GM19324 (cell line): ENCODE results near the gene ELOVL2.
"Not testable (repeated sequence)": the region's sequence is repeated elsewhere in the genome, so short reads cannot be mapped to it uniquely, and the experiment has no call there.

Experiments used
- ATAC-seq: cut with Tn5 transposase; IDR thresholded peaks from one replicate; pipeline ENCODE4 v1.9.1; 2021; ENCODE audit warnings: mild to moderate bottlenecking, moderate library complexity; ENCODE audit not compliant: unreplicated experiment, low FRiP score

ELOVL2 gene

DNA sequence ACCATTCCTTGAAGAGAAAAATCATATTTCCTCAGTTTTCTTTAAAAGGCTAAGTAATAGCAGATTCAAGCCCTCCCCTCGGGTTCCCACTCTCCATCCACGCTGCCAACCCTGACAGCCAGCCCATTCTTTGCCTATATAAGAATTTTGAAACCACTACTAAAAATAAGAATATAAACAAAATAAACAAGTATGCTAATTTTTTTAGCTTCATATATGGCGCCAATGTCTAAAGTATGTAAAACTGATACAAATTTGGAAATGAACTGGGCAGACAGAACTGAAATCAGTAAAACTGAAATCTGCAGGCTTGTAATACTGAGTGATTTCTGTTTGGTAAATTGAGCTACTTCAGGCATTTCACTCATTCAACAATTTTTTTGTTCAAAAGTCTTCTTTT is 19.0 kb downstream of the ELOVL2 start:
- ATAC-seq, result no peak

DNA sequence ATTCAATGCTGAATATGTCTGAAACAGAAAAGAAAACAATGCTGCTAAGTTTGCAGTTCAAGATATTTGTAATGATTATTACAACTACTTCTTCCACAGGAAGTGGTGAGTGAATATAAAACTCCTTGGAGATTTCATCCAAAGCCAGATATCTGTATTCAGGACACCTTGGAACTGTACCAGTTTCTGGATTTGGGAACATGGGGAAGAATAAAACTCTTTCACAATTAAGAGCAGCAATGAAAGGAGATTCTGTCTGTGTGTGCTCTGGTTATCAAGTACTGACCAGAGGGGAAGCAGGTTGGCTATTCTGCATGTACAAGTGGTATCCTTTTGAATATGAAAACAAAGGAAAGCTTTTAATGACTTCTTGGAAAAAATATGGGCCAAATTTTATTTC is 21.1 kb downstream of the ELOVL2 start:
- no peak for ATAC-seq

DNA sequence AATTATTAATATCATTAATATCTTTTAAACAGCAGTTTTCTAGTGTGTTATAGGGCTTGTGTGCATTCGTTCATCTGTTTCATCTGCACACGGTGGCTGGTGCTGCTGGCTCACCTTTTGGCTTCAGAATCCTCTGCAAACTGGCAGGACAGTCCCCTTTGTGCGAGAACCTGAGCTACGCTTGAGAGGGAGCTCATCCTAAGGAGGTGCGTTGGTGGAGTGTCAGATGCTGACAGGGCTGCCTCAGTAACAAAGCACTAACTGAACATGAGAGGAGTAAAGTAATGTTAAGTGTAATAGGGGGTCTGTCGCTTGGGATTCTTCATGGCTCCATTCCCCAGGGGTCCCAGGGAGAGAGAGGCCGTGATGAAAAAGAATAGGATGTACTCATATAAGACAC is 22.4 kb downstream of the ELOVL2 start:
- ATAC-seq, result no peak

DNA sequence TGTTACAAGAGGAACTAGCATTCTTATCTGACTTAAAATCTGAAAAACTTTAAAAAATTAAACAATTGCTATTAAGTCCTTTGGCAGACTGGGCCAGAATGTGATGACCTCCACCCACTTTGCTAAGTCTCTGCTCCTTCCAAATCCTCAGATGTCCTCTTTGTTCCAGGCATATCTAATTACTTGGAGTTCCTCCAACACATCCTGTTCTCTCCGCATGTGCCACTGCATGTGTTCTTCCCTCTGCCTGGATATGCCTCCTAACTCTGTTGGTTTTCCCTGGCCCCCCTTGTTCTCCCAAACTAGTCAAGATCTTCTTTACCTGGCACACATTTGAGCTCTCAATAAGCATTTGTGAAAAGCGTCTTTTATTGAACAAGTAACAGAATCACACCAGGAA is 23.1 kb downstream of the ELOVL2 start:
- ATAC-seq, result no peak

DNA sequence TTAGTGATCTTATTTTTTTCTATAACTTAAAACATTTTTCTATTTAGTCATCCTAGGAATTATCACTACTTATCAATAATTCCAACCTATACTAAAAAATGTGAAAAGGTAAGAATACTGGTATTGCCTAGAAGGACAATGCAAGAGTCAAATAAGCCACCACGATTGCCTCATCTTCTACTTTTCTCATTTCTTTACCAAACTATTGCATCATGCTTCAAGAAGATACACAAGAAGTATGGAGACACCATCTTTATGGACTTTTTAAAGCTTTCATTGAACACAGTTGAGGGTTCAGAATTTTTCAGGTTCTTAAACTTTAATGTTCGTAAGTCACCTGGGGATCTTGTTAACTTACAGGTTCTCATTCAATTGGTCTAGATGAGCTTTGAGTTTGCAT is 25.9 kb downstream of the ELOVL2 start:
- ATAC-seq, result no peak

DNA sequence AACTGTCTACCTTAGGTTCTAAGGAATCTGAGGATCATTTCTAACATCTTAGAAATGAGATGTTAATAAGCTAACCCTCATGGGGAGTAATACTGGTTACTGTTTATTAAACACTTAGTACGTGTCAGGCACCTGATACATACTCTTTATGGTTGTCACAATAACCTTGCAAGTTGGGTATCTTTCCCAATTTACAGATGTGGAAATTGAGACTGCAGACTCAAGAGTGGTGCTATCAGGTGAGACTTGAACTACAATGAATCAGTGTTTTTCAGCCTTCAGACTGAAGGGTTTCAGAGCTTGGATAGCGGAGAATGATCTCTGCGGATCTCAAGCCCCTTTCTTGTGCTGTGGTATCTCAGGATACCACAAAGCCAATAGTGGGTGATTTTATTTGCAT is 27.0 kb downstream of the ELOVL2 start:
- no peak for ATAC-seq

DNA sequence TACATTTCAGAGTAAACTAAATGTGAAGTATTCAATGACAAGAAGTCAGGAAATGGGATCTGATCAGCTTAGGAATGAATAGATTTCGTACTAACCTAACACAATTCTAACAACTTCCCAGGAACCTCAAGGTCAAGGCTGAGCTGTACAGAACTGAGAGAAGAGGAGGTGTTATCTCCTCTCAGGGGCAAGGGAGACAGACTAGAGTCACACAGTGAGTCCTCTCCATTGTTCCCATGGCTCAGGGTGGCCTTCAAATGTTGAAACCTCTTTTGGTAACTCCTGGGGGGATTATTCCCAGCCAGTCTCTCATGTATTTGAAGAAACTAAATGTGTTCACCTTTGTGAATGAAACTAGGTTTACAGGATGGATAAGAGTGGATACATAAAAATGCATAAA is 27.7 kb downstream of the ELOVL2 start:
- ATAC-seq, result no peak

DNA sequence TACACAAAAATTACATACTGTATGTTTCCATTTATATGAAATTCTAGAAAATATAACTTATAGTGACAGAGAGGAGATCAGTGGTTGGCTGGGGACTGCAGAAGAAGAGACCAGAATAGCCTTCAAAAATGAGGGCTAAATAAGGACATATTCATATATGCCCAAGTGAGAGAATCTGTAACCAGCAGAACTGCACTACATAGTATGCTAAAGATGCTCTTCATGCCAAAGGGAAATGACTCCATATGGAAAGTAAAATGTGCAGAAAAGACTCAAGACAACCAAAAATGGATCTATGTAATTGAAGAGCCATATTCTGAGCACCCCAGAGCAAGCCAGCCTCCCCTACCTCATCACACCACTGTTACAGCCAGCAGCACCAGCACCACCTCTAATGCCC is 29.0 kb downstream of the ELOVL2 start:
- ATAC-seq, result no peak

DNA sequence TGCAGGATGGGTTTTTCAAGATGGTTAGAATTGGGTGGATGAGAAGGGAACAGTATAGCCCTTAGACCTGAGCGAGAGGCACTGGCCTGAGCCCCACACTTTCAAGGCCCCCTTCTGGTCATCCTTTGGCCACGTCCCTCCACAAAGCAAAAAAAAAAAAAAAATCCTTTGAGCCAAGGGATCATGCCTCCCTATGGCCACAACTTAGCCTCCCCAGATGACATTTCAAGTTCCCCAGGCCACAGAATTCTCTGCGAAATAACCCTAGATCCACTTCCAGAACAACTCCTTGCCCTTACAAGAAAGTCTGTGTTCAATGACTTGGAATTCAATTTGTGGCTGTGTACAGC is 30.4 kb downstream of the ELOVL2 start:
- no peak for ATAC-seq

DNA sequence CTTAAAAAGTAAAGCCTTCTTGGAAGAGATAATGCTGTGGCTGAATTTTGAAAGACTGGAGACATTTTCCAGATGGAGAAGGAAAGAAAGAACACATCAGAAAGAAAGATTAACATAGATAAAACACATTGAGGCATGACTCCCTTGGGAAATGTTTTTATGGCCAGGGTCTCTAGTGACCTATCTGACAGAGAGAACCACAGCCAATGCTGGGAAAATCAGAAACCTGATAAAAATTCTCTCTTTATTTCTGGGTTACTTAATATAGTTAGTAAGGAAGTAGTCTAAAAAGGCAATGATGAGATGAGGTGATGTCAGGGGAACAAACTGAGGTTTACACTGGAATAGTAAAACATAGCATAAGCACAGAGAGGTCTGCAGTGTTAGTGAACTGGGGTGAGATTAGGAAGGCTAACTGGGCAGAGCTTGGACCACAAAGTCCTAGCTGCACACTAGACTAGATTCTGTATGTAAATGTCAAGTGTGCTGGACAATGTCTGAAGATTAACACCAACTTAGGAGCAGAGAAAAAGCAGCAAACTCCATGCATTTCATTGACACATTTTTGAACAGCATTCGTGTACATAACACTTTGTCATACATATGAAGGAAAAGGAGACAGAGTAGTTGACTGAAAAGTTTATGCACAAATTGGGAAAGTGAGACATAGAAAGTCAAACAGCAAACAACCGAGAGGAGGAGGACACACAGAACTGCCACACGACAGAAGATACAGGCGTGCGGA is 31.0 kb downstream of the ELOVL2 start:
- no peak for ATAC-seq

DNA sequence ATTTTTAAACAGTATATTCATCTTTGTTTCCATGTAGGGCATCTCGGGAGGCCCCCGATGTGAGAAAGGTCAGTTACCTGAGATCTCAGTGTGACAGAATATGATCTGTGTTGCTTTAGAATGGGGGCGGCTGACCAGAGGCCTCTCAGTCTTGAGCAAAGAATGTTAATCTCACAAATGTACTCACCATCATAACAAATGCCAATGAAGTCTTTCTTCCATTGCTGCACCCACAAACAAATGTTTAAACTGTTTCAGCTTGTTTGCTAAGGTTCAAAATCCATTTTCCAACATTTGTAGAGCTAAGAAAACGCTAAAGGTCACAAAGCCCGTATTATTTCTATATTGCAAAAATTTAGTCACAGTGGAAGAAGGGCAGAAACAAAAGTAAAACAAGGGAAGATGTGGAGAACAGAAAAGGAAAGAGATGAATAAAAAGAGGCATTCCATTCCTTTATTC is 31.8 kb downstream of the ELOVL2 start:
- ATAC-seq, result no peak

DNA sequence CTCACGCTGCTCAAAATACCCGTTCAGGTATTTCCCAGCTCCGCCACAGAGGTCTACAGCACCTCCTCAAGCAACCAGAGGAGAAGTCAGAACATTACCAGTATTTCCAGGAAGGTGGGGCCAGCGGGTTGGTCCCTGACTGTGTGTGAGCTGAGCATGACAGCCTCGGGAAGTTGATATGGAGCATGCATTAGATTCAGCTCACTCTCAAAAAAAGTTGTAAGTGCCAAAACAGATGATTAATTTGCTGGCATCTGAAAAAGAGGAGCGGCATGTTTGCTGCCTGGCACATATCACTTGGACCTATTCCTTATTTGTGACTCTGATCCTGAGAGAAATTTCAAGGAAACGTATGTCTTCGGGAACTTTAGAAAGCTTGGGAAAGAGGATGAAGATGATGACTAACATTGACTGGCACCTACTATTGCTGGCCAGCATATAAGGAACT is 32.3 kb downstream of the ELOVL2 start:
- ATAC-seq, result no peak

DNA sequence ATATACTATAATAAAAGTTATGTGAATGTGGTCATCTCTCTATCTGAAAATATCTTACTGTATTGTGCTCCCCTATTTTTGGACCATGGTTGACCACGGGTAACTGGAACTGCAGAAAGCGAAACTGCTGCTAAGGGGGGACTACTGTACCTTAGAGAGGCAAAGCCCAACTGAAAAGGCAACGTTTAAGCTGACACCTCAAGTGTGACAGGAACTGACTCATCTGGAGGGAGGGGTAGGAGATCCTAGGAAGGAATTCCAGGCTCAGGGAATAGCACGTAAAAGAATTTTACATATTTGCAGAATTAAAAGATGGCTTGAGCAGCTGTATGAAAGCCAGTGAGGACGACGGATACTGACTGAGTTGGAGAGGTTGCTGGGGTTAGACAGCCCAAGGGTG is 34.8 kb downstream of the ELOVL2 start:
- ATAC-seq, result peak; percentile 59

DNA sequence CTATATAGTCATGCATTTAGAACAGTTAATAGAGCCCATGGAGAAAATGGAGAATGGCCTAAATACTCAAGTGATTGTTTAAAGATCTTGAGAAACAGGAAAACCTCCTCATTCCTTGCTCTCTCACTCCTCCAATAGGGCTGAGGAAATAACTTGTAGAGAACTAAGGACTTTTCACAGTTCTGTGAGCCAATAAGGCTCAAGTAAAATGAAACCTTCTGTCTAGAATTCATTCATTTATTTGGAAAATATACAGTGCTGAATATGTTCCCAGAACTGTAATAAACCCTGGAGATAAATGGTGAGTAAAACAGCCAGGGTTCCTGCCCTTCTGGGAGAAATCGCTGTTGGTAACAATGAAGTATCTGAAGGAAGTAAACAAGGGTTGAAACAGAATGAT is 35.3 kb downstream of the ELOVL2 start:
- ATAC-seq, result no peak

DNA sequence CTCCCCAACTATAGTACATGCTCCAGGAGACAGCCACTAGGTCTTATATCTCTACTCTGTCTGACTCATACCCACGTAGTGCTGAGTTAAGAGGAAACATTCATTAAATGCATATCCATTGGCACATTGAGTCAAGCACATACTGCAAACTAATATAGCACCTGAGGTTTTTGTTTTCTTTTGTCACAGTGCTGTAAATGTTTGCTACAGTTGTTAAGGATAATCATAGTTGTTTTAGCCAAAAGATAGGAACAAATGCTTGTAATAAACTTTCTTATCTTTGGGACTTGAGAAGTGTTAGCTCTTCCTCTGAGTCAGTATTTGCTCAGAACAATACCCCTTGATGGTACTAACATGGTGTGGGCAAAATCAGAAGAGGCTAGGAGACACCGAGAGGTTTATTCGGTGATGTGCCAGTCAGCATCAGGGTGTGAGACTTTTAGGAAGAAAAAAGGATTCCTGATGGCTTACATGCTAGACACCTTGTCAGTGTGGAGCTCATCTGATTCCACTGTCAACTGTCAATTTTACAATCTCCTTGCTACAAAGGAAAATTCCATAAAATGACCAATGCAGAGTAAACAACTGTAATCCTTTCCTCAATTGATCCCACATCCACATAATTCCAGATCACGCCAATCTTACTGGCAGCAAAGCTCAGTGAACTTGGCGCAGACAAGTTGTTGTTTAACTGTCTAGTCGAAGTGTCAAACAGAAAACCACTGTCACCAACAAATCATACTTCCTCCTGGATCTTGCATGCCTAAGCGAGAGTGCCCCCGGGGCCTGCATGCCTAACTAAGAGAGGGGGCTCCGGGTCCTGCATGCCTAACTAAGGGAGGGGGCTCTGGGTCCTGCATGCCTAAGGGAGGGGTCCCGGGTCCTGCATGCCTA is 36.1 kb downstream of the ELOVL2 start:
- ATAC-seq, result no peak

DNA sequence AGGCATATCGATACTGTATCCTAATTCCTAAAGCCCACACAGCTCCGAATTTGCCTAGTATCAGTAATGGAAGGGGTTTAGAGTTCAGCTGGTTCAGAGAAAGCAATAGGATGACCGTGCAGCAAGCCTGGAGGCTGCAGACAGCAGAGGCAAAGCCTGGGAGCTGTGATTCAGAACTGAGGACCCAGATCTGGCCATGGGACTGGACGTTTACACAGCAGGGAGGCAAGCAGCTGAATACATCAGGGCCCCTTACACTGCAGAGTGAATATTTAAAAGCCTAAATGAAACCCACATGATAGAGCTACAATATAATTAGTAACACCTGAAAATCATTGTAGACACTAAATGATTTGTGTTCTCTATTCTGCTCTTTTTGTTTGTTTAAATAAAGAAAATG is 38.0 kb downstream of the ELOVL2 start:
- no peak for ATAC-seq

DNA sequence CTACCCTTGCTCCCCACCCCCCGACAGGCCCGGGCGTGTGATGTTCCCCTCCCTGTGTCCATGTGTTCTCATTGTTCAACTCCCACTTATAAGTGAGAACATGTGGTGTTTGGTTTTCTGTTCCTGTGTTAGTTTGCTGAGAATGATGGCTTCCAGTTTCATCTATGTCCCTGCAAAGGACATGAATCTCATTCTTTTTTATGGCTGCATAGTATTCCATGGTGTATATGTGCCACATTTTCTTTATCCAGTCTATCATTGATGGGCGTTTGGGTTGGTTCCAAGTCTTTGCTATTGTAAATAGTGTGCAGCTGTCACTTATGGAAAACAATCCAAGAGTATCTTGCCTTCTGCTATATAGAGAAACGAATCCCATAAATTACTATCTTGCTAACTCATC is 40.8 kb downstream of the ELOVL2 start:
- not testable (repeated sequence) for ATAC-seq

DNA sequence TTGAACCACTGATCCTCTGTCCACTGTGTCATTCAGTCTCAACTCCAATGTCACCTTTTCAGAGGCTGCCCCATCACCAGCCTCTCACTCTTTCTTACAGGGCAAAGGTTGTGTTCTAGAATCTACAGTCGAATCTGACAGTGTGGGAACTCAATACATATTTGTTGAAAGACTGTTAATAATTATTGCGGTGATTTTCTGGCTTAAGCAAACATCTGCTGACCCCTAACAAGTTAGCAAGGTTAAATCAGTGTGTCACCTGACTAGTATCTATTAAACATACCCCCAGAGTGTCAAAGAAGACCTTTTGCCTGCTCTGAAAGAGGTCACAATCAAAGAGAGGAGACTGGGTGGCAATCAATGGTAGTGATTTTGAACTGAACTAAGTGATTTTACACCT is 41.9 kb downstream of the ELOVL2 start:
- ATAC-seq, result no peak

DNA sequence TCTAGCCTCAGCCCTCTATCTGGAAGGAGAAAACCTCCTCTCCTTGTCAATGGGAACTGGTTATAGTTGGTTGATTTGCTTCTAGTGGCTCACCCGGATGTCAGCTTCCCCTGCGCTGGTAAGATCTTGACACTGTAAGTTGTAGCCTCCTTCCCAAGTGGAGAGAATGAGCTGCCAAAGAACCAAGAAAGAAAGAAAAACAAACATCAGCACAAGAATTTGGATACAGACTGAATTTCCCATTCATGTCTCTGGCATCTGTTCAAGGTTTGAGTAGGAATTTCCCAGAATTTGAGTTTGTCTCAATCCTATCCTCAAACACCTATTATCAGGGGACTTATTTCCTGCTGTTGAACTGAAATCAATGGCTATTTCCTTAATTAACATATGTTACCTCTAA is 44.1 kb downstream of the ELOVL2 start:
- ATAC-seq, result no peak

DNA sequence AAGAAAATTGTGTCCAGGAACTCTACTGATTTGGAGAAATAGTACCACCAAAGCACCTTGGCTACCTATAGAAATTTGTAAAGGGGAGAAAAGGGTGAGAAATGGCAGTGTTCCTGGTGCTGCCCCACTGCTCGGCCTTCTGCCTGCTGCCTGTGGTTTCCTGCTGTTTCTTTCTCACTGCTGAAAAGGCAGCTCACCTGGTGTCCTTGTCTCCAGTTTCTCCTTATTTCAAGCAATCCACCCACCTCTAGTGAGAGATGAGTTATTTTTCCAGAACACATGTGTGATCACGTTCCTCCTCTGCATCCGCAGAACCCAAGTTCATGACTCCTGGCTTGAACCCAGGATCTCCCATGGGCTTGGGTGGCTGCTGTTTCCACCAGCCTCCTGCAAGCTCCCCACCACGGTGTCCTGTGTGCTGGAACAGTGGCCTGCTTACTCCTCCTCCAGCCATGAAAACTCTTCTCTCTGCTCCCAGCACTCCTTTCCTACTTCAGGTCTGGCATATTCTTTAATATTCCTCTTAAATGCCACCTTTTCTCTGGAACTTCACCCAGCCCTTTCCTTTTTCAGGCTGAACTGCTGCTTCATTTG is 48.9 kb downstream of the ELOVL2 start:
- ATAC-seq, result no peak

DNA sequence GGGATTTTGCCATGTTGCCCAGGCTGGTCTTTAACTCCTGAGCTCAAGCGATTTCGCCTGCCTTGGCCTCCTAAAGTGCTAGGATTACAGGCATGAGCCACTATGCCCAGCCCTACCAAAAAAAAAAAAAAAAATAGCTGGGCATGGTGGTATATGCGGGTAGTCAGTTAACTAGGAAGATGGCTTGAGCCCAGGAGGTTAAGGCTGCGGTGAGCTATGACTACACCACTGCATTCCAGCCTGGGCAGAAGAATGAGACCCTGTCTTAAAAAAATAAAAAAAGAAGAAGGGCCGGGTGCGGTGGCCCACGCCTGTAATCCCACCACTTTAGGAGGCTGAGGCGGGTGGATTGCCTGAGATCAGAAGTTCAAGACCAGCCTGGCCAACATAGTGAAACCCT is 50.2 kb downstream of the ELOVL2 start:
- ATAC-seq, result no peak
